ENCODE measurements around the gene MYRIP.
A peak's percentile ranks its signal among the peaks of the same experiment; 100 is the strongest.

MYRIP gene

DNA sequence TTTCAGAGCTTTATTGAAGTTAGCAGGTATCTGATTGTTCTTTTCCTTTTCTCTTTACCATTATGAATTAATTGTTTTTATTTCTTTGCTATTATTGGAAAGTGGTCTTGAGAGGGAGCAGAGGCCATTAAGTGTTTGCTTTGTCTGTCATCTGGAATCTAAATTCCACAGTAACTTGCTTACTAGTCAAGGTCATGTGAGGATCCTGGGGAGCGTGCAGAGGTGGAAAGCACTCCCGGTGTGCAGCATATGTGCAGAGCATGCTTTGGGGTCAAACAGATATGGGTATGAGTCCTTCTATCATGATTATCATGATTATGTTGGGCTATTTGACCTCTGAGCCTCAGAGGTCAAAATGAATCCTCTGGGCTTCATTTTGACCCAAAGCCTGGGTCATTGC, 96.4 kb downstream of the MYRIP start:
- TF ChIP-seq, protein P1, sequence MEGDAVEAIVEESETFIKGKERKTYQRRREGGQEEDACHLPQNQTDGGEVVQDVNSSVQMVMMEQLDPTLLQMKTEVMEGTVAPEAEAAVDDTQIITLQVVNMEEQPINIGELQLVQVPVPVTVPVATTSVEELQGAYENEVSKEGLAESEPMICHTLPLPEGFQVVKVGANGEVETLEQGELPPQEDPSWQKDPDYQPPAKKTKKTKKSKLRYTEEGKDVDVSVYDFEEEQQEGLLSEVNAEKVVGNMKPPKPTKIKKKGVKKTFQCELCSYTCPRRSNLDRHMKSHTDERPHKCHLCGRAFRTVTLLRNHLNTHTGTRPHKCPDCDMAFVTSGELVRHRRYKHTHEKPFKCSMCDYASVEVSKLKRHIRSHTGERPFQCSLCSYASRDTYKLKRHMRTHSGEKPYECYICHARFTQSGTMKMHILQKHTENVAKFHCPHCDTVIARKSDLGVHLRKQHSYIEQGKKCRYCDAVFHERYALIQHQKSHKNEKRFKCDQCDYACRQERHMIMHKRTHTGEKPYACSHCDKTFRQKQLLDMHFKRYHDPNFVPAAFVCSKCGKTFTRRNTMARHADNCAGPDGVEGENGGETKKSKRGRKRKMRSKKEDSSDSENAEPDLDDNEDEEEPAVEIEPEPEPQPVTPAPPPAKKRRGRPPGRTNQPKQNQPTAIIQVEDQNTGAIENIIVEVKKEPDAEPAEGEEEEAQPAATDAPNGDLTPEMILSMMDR (conservative IDR thresholded peaks at IDR 0.05) = no peak
- no peak for TF ChIP-seq ZFX (IDR thresholded peaks at IDR 0.05)
- no peak overlapping the region for H3K27ac ChIP-seq

DNA sequence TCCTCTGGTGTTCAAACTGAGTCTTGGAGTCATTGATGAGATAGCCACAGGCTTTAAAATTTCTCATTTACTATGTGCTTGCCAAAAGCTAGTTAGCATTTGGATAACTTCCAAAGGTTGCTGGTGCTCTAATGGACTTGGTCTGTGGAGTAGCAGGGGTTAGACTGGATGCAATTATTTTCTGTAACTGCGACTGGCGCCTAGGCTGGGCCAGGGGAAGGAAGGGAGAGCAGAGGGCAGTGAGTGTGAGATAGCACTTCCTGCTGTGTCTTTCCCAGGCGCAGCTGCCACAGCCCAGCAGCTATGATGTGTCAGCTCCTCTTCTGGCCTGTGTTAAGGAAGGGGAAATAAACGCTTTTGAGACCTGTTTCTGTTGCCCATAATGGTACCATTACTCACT, 98.6 kb downstream of the MYRIP start:
- TF ChIP-seq, protein P1 (conservative IDR thresholded peaks at IDR 0.05) = no peak
- TF ChIP-seq ZFX (IDR thresholded peaks at IDR 0.05) = no peak
- H3K27ac ChIP-seq = no peak overlapping the region

- H3K27ac ChIP-seq = no peak overlapping the region
- no peak for TF ChIP-seq ZFX (IDR thresholded peaks at IDR 0.05)
- TF ChIP-seq, protein P1 (conservative IDR thresholded peaks at IDR 0.05) = no peak
Observed at GRCh38 chr3:39910135-39910534, 100.7 kb downstream of the MYRIP start.

DNA sequence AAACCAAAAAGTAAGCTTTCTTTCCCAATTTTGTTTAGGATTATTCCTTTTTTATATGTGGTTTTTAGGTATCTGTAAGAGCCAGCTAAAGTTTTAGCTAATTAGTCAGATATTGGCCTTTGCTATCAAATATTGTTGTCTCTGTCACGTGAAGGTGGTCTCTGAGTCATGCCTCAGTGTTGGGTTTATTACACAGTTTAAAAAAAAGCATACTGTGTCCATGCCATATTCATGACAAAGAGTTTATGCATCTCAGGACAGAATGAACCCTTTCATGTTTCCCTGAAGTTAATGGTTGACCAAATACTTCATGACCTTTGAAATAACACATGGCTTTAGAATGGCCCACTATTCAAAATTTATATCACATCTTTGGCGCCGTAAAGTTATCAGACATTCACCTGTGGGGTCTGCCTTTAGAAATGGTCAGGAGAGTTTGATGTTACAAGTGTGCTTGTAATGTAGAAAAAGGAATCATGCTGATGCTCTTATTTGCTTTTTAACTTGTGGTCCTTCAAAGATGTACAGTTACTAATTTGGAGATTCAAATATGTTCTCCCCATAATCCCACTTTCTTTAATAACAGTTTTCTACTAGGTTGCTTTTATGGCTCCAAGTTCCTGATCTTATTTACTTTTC, 101.5 kb downstream of the MYRIP start:
- TF ChIP-seq, protein P1 (conservative IDR thresholded peaks at IDR 0.05) = no peak
- TF ChIP-seq ZFX (IDR thresholded peaks at IDR 0.05) = no peak
- no peak overlapping the region for H3K27ac ChIP-seq

GRCh38 chr3:39911465-39912309, 102.3 kb downstream of the MYRIP start:
- TF ChIP-seq ZFX (IDR thresholded peaks at IDR 0.05) = no peak
- TF ChIP-seq, protein P1 (conservative IDR thresholded peaks at IDR 0.05) = no peak; the same call in 1 of the 2 replicates
- peak overlapping the region; percentile 21 for H3K27ac ChIP-seq

- H3K27ac ChIP-seq = no peak overlapping the region
- TF ChIP-seq, protein P1 (conservative IDR thresholded peaks at IDR 0.05) = no peak
- TF ChIP-seq ZFX (IDR thresholded peaks at IDR 0.05) = no peak
Observed at GRCh38 chr3:39915027-39915426, 105.6 kb downstream of the MYRIP start.

- no peak overlapping the region for H3K27ac ChIP-seq
- TF ChIP-seq ZFX (IDR thresholded peaks at IDR 0.05) = no peak
- TF ChIP-seq, protein P1 (conservative IDR thresholded peaks at IDR 0.05) = no peak
Observed at GRCh38 chr3:39917065-39917773, 107.8 kb downstream of the MYRIP start.

Measured in C4-2B (cell line).